Activated naive CD4-positive, alpha-beta T cell treated with anti-CD3 and anti-CD28 coated beads, Interleukin-2, amount 10 ng/mL, durations not matched to agents 7 days and 5 days (primary cell): ENCODE results near the gene AGRN.
"Not testable (repeated sequence)": the region's sequence is repeated elsewhere in the genome, so short reads cannot be mapped to it uniquely, and the experiment has no call there.

ENCODE experiments used
- CTCF ChIA-PET: fragments of 350-600 bp; sonication (Branson Sonifier 250); formaldehyde crosslinking; loops from one replicate; lab custom pipeline; 2021; ENCODE audit warnings: antibody characterized with exemption; lab: Charles Lee
- DNase-seq: peaks from one replicate; pipeline ENCODE4 v3.0.0-alpha.2; 2020
- H3K27ac Mint-ChIP-seq: one replicate; pipeline ENCODE4 v1.8.0; 2021; ENCODE audit warnings: mild to moderate bottlenecking, moderate library complexity, mixed read lengths
- H3K27me3 Mint-ChIP-seq: one replicate; pipeline ENCODE4 v1.8.0; 2021; ENCODE audit warnings: mild to moderate bottlenecking, mixed read lengths
- H3K36me3 Mint-ChIP-seq: one replicate; pipeline ENCODE4 v1.8.0; 2021; ENCODE audit warnings: mixed read lengths
- H3K4me1 Mint-ChIP-seq: one replicate; pipeline ENCODE4 v1.8.0; 2021; ENCODE audit warnings: mixed read lengths
- H3K4me3 Mint-ChIP-seq: one replicate; pipeline ENCODE4 v1.8.0; 2021; ENCODE audit warnings: mild to moderate bottlenecking, moderate library complexity, mixed read lengths
- H3K9me3 Mint-ChIP-seq: one replicate; pipeline ENCODE4 v1.8.0; 2021; ENCODE audit warnings: mixed read lengths

The AGRN gene

DNA sequence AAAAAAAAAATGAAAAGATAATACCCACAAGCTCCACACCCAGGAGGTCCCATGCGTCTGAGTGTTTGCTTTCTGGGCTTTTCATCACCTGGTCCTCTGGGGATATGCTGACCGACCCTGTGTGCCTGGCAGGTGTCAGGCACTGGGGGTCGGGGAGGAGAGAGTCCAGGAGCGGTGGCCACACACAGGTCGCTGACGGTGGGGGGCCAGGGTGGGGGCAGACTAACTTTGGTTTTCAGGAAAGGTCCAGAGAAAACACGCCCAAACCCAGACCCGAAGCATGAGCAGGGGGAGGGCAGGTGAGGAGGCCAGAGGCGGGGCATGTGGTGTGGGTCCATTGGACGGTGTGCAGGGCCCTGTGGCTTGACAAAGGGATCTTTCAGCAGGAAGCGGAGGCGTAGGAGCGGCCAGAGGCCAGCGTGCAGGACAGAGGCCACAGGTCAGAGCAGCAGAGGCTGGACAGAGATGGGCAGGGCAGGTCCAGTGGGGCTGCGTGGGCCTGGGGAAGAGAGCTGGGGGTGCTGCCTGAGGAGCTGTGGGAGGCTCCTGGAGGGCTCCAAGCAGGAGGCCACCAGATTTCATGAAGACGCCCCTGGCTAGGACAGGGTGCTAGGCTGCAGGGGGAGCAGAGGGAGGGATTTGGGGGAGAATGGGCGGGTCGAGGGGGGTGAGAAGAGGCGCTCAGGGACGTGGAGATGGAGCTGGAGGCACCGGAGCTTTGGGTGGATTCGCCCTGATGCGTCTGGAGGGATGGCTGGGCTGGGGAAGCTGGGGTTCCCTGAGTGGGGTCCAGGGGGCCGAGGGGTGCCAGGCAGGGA is 38.4 kb downstream of the AGRN start:
- Mint-ChIP-seq H3K9me3 (no peaks in the 10 kb centered on the region), H3K36me3 (no peaks in the 10 kb centered on the region), H3K4me3 (peak overlapping the region; percentile 75), H3K27ac (no peak overlapping the region), H3K4me1 (peaks cover 34% of the 10 kb centered on the region), H3K27me3 (peaks cover 65% of the 10 kb centered on the region)
- CTCF ChIA-PET = interaction anchor here (1.3 to 1.4 kb wide), 2 partner anchors 25 to 313 kb away, joined by 3 read pairs; no protein-coding TSS in a partner anchor
- no peak for DNase-seq

DNA sequence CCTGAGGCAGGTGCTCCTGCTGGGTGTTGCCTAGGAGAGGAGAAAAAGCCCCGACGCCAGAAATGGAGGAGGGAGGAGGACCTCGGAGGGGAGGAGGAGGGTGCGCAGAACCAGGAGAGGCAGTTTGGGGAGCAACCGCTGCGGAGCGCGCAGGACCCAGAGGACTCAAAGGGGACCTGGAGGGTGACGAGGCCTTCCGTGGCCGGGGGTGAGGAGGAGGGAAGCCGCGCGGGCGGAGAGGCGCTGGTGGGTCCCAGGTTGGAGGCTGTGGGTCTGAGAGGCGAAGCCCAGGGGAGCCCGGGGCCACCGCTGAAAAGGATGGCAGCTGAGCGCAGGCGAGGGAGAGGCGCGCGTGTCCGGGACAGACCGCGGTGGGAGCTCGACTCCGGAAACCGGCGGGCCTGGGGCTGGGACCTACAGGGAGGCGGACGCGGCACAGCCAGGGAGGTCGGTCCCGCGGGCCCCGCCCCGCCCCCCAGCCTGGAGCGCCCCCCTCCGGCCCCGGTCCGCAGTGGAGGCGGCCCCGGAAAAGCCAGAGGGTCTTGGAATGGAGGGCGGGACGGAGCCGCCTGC is 39.1 kb downstream of the AGRN start:
- Mint-ChIP-seq H3K4me3 (peak overlapping the region; percentile 75), H3K4me1 (peaks cover 38% of the 10 kb centered on the region)

DNA sequence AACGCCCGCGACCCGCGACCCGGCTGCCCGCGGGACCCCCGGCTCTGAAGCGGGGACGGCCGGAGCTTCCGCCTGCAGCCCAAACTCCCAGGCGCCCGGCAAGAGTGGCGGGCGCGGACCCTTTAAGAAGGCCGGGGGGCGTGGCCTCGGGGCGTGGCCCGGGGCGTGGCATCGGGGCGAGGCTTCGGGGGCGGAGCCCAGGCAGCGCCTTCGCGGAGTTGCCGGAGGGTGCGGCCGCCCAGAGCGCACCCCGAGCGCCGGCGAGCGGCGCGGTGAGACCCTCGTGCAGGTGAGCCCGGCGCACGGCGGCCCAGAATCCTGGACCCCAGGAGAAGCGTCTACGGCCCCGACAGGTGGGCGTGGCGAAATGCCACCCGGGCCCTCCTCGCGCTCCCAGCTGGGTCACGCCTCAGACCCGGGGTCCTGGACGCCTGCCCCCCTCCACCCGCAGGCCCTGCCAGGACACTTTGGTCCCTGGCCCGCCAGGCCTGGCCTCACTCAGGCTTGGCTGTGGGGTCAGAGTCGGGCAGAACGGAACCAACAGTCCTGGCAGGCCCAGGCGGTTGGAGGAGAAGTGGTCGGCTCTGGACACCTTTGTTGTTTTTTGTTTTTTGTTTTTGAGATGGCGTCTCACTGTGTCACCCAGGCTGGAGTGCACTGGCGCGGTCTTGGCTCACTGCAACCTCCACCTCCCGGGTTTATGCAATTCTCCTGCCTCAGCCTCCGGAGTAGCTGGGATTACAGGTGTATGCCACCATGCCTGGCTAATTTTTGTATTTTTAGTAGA is 39.8 kb downstream of the AGRN start:
- Mint-ChIP-seq H3K27ac (no peak overlapping the region), H3K4me3 (peak overlapping the region; percentile 59), H3K4me1 (peaks cover 43% of the 10 kb centered on the region), H3K9me3 (no peaks in the 10 kb centered on the region), H3K36me3 (no peaks in the 10 kb centered on the region), H3K27me3 (peaks cover 65% of the 10 kb centered on the region)
- peak; percentile 94 for DNase-seq
- CTCF ChIA-PET = interaction anchor here (1.3 to 1.6 kb wide), 3 partner anchors 19 to 312 kb away, joined by 3 to 7 read pairs (median 3); no protein-coding TSS in a partner anchor

More for the DNA sequence above, 39.1 kb downstream of the AGRN start:
- H3K9me3 Mint-ChIP-seq = no peaks in the 10 kb centered on the region
- DNase-seq = peak; percentile 76
- H3K27me3 Mint-ChIP-seq = peaks cover 65% of the 10 kb centered on the region
- CTCF ChIA-PET = interaction anchor here (1.3 to 1.6 kb wide), 3 partner anchors 18 to 312 kb away, joined by 3 to 7 read pairs (median 3); no protein-coding TSS in a partner anchor
- no peaks in the 10 kb centered on the region for H3K36me3 Mint-ChIP-seq
- H3K27ac Mint-ChIP-seq = no peak overlapping the region

DNA sequence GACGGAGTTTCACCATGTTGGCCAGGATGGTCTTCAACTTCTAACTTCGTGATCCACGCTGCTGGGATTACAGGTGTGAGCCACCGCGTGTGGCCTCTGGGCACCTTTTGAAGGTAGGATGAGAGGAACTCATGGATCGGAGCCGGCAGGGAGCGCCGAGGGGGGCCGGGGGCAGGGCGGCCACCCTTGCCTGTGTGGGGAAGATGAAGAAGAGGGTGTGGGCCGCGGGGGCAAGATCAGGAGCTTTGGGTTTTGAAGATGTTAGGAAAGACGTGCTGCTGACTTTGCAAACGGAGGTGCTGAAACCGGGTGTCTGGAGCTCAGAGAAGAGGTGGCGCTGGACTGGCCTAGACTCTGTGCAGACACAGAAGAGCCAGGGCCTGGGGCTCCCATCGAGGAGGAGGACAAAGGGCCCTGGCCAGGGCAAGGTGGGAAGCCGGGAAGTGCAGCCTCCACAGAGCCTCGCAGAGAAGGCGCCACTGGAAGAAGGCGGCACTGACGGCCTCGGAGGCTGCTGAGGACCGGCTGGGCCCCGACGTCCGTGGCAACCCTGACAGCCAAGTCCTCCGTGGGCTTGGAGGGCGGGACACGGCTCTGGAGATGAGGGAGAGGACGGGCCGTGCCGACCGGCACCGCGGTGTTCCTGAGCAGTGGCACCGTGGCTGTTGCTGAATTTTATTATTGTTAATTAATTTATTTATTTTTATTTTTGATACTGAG is 40.5 kb downstream of the AGRN start:
- peaks cover 65% of the 10 kb centered on the region for H3K27me3 Mint-ChIP-seq
- H3K4me3 Mint-ChIP-seq = peak overlapping the region; percentile 59
- no peak overlapping the region for H3K27ac Mint-ChIP-seq
- H3K36me3 Mint-ChIP-seq = no peaks in the 10 kb centered on the region
- H3K9me3 Mint-ChIP-seq = no peaks in the 10 kb centered on the region
- H3K4me1 Mint-ChIP-seq = peaks cover 45% of the 10 kb centered on the region
- DNase-seq = no peak
- CTCF ChIA-PET = interaction anchor here (1.6 kb wide), 1 partner anchor 20 kb away, joined by 7 read pairs; no protein-coding TSS in a partner anchor

DNA sequence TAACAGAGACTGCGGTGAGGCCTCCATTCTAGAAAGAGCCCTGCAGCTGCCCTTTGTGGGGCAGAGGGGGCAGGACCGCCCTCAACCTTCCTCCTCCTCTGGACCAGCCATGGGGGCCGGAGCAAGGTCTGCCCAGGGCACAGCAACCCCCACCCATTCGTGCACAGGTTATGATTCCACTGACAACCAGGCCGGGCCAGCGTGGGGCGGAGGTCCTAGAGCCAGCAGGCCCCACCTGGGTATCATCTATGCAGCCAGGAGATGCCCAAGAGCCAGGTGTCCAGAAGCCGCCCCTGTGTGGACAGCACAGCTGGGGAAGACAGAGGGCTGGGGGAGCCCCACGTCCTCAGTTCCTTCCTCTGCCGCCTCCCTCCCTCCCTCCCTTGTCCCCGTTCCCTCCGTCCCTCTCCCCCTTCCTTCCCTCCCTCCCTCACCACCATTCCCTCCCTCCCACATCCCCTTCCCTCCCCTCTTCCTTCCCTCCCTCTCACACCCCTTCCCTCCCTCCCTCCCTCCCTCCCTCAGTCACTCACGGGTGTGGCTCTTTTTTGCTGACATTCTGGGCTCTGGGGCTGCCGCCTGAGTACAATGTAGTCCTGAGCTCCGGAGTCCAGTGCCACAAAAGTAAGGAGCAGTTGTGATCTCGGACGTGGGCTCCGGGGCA is 41.9 kb downstream of the AGRN start:
- Mint-ChIP-seq H3K27ac (no peak overlapping the region), H3K27me3 (peaks cover 58% of the 10 kb centered on the region), H3K4me1 (peaks cover 49% of the 10 kb centered on the region), H3K4me3 (peak overlapping the region; percentile 37), H3K9me3 (no peaks in the 10 kb centered on the region), H3K36me3 (no peaks in the 10 kb centered on the region)
- CTCF ChIA-PET = interaction anchor here (0.6 to 3.4 kb wide), 4 partner anchors 10 to 77 kb away, joined by 3 to 40 read pairs (median 32); no protein-coding TSS in a partner anchor
- no peak for DNase-seq

DNA sequence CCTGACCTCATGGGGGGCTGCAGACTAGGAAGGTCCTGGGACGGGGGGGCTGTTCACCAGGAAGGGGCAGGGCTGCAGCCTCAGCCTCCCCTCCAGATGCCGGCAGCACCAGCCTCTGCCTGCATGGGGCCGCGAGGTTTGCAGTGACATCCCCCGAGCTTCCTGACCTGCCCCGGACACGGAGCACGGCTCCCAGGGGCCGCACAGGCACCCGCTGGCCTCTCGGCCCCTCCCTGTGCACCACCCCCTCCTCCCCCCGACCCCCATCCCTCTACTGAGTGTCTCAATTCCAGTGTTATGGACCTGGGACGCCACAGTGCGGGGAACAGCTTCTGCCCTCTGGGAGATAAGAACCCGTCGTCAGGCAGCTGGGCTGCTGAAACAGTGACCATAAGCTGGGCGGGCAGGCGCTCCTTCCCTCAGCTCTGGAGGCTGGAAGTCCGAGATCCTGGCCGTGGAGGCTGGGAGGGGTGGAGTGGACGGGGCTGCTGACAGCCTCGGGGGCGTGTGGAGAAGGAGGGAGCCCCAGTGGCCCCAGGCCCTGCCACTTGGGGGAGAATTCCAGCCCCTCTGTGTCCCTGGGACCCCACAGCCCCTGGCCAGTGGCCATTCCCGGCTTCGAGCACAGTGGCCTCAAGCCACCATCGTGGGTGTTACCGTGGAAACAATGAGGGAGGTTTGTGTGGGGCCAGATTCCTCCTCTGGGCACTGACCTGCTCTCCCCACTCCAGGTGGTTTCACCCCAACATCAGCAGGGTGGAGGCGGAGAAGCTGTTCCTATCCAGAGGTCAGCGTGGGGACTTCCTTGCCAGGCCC is 42.6 kb downstream of the AGRN start:
- no peak for DNase-seq
- no peaks in the 10 kb centered on the region for H3K36me3 Mint-ChIP-seq
- CTCF ChIA-PET = interaction anchor here (0.6 to 3.4 kb wide), 6 partner anchors 10 to 81 kb away, joined by 3 to 40 read pairs (median 20); partner anchors contain the start of genes ISG15 and PERM1
- H3K4me1 Mint-ChIP-seq = peaks cover 49% of the 10 kb centered on the region
- H3K27me3 Mint-ChIP-seq = peaks cover 51% of the 10 kb centered on the region
- peak overlapping the region; percentile 37 for H3K4me3 Mint-ChIP-seq
- H3K27ac Mint-ChIP-seq = no peak overlapping the region
- H3K9me3 Mint-ChIP-seq = no peaks in the 10 kb centered on the region

DNA sequence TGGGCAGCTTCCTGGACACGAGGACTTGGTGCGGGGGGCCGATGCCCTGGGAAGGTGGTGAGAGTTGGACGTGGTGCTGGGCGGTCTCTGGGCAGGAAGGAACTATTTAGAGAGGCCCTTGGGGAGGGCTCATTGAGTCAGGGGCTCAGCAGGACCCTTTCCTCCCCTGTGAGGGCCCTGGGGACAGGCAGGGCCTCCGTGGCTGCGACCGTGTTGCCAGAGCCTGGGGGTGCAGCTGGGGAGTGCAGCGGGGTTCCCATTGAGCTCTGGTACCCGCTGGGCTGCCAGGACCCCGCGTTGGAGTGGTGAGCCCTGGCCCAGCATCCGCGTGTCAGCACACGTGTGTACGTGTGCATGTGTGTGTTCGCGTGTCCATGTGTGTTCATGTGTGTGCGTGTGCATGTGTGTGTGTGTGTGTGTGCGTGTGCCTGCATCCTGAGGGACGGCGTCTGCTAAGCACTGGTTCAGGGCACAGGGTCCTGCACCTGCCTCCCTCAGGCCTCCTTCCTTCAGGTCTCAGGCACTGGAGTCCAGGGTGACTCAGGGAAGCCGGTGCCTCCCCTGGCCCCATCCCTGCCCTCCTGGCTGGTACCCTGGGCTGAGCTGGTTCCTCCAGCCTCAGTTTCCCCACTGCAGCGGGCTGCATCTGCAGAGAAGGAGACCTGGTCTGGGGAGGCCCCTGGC is 43.5 kb downstream of the AGRN start:
- no peaks in the 10 kb centered on the region for H3K9me3 Mint-ChIP-seq
- H3K4me1 Mint-ChIP-seq = peaks cover 49% of the 10 kb centered on the region

DNA sequence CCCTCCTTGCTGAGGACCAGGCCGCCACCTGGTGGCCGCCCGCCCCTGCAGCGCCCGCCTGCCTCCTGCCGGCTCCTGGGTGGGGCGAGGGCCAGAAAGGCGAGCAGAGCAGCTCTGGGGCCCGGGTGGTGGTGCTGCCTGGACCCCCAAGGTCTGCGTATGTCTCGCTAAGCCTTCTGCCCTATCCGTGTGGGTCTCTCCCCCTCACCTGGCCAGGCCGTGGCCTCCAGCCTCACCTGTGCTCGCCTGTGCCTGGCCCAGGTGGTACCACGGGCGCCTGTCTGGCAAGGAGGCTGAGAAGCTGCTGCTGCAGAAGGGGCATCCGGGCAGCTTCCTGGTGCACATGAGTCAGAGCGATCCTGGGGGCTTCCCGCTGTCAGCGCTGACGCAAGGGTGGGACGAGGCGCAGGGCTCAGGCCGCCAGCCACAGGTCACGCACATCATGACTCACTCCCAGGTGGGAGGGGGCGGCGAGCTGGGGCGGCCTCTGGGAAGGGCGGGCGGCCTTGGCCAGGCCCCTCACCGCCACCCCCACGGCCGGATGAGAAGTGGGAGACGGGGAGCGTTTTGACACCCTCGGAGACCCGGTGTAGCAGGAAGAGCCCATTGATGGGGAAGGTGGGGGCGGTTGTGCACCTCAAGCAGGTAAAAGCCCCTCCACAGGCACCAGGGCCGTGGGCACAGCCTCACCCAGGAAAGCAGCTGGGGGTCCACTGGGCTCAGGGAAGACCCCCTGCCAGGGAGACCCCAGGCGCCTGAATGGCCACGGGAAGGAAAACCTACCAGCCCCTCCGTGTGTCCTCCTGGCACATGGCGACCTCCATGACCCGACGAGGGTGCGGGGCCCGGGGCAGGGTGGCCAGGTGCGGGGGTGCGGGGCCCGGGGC is 44.3 kb downstream of the AGRN start:
- Mint-ChIP-seq H3K4me3 (peak overlapping the region; percentile 44), H3K9me3 (no peaks in the 10 kb centered on the region), H3K4me1 (peaks cover 45% of the 10 kb centered on the region), H3K27me3 (peaks cover 35% of the 10 kb centered on the region), H3K27ac (peak overlapping the region; percentile 33), H3K36me3 (no peaks in the 10 kb centered on the region)
- CTCF ChIA-PET = interaction anchor here (0.7 to 3.4 kb wide), 14 partner anchors 11 to 227 kb away, joined by 3 to 40 read pairs (median 4); partner anchors contain the start of genes ISG15, PERM1 and RNF223
- DNase-seq = peak; percentile 81

More for the DNA sequence above, 43.5 kb downstream of the AGRN start:
- Mint-ChIP-seq H3K27ac (no peak overlapping the region), H3K4me3 (peak overlapping the region; percentile 37), H3K36me3 (no peaks in the 10 kb centered on the region), H3K27me3 (peaks cover 42% of the 10 kb centered on the region)
- DNase-seq = no peak
- CTCF ChIA-PET = interaction anchor here (0.8 to 3.4 kb wide), 12 partner anchors 11 to 82 kb away, joined by 3 to 40 read pairs (median 4); partner anchors contain the start of genes ISG15, PERM1 and RNF223

DNA sequence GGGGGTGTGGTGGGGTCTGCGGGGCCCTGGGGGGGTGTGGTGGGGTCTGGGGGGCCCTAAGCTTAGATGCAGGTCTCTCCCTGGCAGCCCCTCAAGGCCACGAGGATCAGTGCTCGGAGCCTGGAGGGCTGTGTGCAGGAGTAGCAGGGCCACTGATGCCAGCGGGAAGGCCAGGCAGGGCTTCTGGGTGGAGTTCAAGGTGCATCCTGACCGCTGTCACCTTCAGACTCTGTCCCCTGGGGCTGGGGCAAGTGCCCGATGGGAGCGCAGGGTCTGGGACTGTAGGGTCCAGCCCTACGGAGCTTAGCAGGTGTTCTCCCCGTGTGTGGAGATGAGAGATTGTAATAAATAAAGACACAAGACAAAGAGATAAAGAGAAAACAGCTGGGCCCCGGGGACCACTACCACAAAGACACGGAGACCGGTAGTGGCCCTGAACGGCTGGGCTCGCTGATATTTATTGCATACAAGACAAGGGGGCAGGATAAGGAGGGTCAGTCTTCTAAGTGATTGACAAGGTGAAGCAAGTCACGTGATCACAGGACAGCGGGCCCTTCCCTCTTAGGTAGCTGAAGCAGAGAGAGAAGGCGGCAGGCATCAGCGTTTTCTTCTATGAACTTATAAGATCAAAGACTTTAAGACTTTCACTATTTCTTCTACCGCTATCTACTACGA is 45.5 kb downstream of the AGRN start:
- DNase-seq = no peak
- H3K4me1 Mint-ChIP-seq = peaks cover 46% of the 10 kb centered on the region
- H3K27me3 Mint-ChIP-seq = peaks cover 32% of the 10 kb centered on the region
- H3K9me3 Mint-ChIP-seq = no peaks in the 10 kb centered on the region
- CTCF ChIA-PET = interaction anchor here (1.1 kb wide), 1 partner anchor 80 kb away, joined by 5 read pairs; no protein-coding TSS in a partner anchor
- H3K27ac Mint-ChIP-seq = peak overlapping the region; percentile 12
- H3K4me3 Mint-ChIP-seq = no peak overlapping the region
- no peaks in the 10 kb centered on the region for H3K36me3 Mint-ChIP-seq

DNA sequence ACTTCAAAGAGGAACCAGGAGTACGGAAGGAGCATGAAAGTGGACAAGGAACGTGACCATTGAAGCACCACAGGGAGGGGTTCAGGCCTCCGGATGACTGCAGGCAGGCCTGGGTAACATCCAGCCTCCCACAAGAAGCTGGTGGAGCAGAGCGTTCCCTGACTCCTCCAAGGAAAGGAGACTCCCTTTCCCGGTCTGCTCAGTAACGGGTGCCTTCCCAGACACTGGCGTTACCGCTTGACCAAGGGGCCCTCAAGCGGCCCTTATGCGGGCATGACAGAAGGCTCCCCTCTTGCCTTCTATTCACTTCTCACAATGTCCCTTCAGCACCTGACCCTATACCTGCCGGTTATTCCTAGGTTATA is 46.0 kb downstream of the AGRN start:
- not testable (repeated sequence) for H3K9me3 Mint-ChIP-seq, H3K27ac Mint-ChIP-seq, DNase-seq, H3K36me3 Mint-ChIP-seq, H3K4me3 Mint-ChIP-seq
- Mint-ChIP-seq H3K4me1 (peaks cover 44% of the 10 kb centered on the region), H3K27me3 (peaks cover 32% of the 10 kb centered on the region)
- CTCF ChIA-PET = interaction anchor here (1.1 kb wide), 1 partner anchor 81 kb away, joined by 5 read pairs; no protein-coding TSS in a partner anchor
